Hematopoietic multipotent progenitor cell treated with erythropoietin and hydrocortisone succinate and interleukin-3 and kit ligand, for 17 days (in vitro differentiated cells): Measurements from ENCODE around the gene EBI3.
"Not testable (repeated sequence)": the region's sequence is repeated elsewhere in the genome, so short reads cannot be mapped to it uniquely, and the experiment has no call there.

ENCODE experiments used
- DNase-seq: peaks from one replicate; pipeline ENCODE4 v3.0.0-alpha.2; 2015; ENCODE audit warnings: low spot score

EBI3 gene

DNA sequence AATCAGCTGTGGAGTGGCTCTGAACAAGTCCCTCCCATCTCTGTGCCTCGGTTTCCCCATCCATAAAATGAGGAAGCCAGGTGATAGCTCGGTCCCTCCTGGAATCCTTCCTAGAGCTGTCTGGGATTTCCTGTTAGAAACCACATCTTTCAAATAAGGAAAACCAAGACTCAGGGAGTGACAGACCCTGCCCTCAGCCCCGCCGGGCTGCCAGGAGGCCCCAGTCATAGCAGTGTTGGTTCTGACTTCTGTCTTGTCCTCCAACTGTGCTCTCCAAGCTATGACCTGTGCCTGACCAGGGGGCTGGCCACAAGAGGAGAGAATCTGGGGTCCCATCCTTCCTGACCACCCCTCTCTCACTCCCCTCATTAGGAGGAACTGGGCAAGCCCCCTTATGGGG lies 48.7 kb downstream of the EBI3 start:
- DNase-seq, result no peak

GRCh38 chr19:4278419-4279266 lies 49.3 kb downstream of the EBI3 start, which contains the start of gene SHD:
TSS of gene SHD (plus strand) at chr19:4279266. CDS start at chr19:4280064, 798 bp downstream.
- no peak for DNase-seq

GRCh38 chr19:4279267-4279529 lies 49.9 kb downstream of the EBI3 start:
- no peak for DNase-seq

DNA sequence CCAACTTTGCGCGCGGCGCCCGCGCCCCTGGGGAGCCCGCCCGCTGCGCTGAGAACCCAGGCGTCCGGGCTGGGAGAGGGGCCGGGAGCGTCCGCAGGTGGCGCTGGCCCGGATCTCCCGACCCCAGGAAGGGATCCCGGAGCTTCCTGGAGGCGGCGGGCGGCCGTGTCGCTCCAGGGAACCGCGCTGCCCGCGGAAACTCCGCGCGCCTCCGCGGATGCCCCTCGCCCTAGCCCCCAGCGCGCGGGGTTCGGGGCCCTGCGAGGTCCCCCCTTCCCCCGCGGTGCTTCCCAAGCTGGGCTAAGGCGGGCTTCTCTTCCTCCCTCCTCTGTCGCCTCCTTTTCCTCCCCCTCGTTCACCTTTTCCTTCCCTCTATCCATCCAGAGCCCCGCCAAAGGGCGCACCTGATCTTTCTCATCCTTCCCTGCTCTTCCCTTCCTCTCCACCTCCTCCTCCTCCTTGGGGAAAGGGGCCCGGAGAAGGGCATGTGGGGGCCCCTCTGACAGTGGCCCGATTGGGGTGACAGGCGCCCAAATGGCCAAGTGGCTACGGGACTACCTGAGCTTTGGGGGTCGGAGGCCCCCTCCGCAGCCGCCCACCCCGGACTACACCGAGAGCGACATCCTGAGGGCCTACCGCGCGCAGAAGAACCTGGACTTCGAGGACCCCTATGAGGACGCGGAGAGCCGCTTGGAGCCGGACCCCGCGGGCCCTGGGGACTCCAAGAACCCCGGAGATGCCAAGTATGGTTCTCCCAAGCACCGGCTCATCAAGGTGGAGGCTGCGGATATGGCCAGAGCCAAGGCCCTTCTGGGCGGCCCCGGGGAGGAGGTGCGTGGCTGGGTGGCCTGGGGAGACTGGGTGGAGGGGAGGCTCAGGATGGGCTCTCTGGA lies 50.5 kb downstream of the EBI3 start:
- DNase-seq, result no peak

DNA sequence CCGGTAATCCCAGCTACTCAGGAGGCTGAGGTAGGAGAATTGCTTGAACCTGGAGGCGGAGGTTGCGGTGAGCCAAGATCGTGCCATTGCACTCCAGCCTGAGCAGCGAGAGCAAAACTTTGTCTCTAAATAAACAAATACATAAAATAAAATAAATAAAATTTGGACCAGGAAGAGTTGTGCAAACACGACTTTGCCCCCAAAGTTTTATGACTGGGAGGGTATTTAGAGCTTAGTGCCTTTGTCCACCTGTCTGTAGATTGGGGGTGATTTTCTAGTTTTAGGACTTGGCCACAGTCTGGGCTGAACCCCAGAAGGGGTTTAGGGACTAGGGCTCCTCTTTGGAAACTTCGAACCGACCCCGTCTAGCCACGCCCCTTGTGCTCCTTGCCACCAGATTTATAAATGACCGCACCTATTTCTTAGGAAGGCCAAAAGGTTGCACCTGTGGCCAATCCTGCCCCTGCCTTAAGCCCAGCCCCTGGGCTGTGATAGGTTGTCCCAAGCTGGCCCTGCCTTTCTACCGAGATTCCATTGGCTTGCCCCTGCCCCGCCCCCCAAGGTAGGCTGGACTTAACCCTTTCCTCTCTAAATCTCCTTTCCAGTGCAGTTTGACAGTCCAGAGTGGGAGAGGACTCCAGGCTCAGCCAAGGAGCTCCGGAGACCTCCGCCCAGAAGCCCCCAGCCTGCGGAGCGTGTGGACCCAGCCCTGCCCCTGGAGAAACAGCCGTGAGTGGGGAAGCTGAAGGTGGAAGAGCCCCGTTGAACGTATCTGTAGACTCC lies 55.0 kb downstream of the EBI3 start:
- DNase-seq, result no peak

GRCh38 chr19:4284974-4285373 lies 55.7 kb downstream of the EBI3 start:
- DNase-seq, result no peak

- not testable (repeated sequence) for DNase-seq
Observed at GRCh38 chr19:4286141-4286540, 56.8 kb downstream of the EBI3 start.
